Jurkat, Clone E6-1 (cell line): ENCODE data around the gene CDCA3. TPM values are rescaled to one million over a fixed set of nuclear protein-coding genes. Genes with fewer than 3 reads are reported as not detected.
"Not testable (repeated sequence)": the region's sequence is repeated elsewhere in the genome, so short reads cannot be mapped to it uniquely, and the experiment has no call there.

Source experiments
- DNase-seq: peaks from one replicate; pipeline ENCODE4 v3.0.0-alpha.2; 2011; ENCODE audit warnings: low read depth, low spot score
- H3K4me3 ChIP-seq: 2 replicates; pipeline ENCODE4 v1.5.1; 2011; ENCODE audit warnings: mild to moderate bottlenecking, low read length, control low read depth, moderate library complexity
- polyA plus RNA-seq: library from polyadenylated mRNA; unstranded; fragments of >200 nt; gene quantifications from one replicate; pipeline ENCODE4 v1.2.1, GENCODE V29; 2012; ENCODE audit warnings: missing spikeins; ENCODE audit not compliant: insufficient read length, insufficient read depth

Gene CDCA3
- 103 TPM for polyA plus RNA-seq

DNA sequence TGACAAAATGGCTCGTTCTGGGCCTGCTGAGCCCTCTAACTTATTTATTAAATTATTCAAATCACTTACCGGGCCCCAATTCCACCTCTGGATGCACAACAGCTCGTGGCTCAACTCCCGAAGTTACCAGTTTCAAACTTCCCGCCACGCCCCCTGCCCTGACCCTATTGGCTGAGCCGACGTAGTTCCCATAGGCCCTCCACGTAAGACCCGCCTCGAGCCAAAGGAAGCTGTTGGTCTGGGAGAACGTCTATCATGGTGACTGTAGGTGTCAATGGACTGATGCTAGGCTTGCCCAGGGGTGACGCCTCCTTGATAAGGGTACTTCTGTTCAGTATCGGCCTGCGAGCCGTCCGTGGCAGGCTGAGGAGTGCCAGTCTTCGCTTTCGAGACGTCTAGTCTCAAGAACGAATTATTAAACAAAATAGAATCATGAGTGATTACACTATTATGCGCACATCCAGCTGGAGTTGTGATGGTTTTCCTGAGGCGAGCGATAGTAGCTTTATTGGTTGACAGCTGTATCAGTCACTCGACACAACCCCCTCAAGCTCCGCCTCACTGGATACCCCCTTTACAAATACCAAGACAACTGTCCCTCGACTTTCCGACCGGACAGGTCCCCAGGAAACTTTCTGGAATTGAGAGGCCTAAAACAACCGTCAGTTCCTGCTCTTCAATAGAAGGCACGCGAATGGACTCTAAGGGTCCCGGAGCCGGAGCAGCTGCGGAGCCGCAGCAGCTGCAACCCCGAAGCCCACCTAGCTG is at the start of gene CDCA3:
Gene CDCA3 (minus strand): TSS at position 134 of the 768 bp plus-strand sequence. CDS start 334 bp downstream, outside the sequence.
- peak within 1 kb of the TSS; percentile 92 for H3K4me3 ChIP-seq
- DNase-seq = peak; percentile 99

DNA sequence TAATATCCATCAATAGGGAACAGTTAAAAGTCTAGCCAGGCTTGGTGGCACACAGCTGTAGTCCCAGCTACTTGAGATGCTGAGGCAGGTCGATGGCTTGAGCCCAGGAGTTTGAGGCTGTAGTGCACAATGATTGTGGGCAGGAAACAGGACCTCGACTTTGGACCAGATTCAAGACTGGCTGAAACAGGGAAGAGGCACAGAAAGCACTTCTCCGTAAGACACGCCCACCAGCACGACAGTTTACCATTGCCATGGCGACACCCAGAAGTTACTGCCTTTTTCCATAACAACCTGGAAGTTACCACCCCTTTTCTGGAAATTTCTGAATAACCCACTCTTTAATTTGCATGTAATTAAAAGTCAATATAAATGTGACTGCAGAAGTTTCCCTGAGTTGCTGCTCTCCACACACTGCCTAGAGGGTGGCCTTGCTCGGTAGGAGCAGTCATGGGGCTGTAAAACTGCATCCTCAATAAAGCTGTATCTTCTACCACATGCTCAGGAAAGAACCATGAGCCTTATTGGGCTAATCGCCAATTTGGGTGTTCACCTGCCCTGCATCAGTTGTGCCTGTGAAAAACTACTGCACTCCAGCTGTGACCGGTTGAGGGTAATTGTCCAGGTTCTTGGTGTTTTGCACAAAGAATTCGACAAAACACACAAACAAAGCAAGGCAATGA is 48.9 kb upstream of the CDCA3 start:
- no peak overlapping the region for H3K4me3 ChIP-seq
- no peak for DNase-seq

DNA sequence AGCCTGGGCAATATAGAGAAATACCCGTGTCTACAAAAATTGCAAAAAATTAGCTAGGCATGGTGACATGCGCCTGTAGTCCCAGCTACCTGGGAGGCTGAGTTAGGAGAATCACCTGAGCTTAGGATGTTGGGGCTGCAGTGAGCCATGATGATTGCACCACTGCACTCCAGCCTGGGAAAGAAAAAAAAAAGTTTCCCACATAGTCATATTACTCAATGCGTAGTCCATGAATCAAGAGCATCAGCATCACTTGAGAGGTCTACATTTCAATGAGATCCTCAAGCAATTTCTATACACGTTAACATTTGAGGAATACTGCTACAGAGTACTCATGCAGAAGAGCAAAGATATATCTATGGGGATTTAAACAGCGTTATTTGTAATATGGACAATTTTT is 48.3 kb upstream of the CDCA3 start:
- DNase-seq = no peak
- no peak overlapping the region for H3K4me3 ChIP-seq

DNA sequence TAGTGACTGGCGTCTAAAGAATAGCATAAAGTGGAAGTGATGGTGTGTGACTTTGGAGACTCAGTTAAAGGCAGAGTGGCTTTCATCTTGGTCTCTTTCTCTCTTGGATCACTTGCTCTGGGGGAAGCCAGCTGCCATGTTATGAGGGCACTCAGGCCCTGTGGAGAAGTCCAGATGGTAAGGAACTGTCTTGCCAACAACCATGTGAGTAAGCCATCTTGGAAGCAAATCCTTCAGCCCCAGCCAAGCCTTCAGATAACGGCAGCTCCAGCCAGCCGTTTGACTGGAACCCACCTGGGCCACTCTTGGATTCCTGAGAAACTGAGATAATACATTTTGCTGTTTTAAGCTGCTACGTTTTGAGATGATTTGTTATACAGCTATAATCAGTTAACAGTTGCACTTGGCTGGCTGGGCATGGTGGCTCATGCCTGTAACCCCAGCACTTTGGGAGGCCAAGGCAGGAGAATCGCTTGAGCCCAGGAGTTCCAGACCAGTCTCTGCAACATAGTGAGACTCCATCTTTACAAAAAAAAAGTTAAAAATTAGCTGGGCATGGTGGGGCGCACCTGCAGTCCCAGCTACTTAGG is 45.9 kb upstream of the CDCA3 start:
- no peak overlapping the region for H3K4me3 ChIP-seq
- no peak for DNase-seq

DNA sequence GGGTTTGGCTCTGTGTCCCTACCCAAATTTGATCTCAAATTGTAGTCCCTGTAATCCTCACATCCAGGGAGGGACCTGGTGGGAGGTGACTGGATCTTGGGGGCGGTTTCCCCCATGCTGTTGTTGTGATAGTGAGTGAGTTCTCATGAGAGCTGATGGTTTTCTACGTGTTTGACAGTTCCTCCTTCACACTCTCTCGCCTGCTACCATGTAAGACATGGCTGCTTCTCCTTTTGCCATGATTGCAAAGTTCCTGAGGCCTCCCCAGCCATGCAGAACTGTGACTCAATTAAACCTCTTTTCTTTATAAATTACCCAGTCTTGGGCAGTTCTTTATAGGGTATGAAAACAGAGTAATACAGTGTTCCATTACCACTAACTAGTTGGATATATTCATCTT is 43.2 kb upstream of the CDCA3 start:
- no peak overlapping the region for H3K4me3 ChIP-seq
- DNase-seq = no peak

DNA sequence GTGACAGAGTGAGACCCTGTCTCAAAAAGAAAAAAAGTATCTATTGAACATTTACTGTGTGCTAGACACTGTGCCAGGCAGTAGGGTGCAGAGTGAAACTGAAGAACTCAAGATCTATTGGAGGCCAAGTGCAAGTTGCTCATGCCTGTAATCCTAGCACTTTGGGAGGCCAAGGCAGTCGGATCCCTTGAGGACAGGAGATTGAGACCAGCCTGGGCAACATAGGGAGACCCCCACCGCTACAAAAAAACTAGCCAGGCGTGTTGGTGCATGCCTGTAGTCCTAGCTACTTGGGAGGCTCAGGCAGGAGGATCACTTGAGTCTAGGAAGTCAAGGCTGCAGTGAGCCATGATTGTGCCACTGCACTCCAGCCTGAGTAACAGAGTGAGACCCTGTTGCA is 41.6 kb upstream of the CDCA3 start:
- H3K4me3 ChIP-seq, DNase-seq: not testable (repeated sequence)

DNA sequence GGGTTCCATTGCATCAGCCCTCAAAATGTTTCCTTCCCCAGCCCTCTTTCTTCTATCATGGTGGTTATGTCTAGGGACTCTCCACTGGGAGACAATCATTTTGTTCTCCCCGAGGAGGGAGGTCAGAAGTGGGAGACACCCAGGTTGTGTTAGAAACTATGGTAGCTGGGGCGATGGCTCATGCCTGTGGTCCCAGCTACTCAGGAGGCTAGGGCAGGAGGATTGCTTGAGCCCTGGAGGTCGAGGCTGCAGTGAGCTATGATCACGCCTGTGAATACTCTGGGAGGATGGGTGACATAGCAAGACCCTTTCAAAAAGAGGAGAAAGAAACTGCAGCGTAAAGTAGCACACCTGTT is 40.5 kb upstream of the CDCA3 start:
- H3K4me3 ChIP-seq = peak overlapping the region; percentile 62
- DNase-seq = no peak

DNA sequence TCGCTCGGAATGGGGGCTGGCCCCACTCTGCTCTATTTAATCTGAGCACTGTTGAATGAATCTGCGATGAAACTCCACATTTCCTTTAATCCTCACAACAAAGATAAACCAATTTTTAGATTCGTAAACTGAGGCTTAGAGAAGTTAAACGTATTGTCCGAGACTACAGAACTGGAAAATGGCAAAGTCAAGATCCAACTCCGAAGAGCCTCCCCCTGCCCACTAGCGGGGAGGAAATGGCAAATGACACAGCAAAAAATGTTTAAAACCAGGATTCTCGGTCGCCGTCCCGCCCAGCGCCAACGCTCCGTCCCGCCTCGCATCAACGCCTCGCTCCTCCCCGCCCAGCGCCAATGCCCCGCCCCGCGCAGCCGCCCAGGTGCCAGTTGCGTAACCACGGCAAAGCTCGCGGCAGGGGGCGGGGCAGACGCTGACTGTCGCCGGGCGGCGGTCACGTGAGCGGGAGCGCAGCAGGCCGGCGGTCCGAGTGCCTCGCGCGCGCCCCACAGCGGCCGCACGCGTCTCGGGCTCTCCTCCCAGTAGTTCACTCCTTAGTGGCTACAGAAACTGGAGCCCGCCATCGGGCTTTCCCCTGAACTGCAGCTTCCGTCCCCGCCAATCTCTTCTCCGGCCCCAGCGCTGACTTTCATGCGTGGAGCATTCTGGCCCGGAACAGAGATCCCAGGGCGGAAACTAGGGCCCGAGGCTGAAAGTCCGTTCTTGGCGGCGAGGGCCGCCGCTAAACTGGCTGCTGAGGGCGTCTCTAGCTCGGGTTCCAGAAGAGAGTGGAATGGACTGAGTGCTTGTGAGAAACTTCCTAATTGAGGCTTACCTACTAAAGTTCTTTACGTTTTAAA is 39.9 kb upstream of the CDCA3 start:
- H3K4me3 ChIP-seq = peak overlapping the region; percentile 62
- peak; percentile 93 for DNase-seq

DNA sequence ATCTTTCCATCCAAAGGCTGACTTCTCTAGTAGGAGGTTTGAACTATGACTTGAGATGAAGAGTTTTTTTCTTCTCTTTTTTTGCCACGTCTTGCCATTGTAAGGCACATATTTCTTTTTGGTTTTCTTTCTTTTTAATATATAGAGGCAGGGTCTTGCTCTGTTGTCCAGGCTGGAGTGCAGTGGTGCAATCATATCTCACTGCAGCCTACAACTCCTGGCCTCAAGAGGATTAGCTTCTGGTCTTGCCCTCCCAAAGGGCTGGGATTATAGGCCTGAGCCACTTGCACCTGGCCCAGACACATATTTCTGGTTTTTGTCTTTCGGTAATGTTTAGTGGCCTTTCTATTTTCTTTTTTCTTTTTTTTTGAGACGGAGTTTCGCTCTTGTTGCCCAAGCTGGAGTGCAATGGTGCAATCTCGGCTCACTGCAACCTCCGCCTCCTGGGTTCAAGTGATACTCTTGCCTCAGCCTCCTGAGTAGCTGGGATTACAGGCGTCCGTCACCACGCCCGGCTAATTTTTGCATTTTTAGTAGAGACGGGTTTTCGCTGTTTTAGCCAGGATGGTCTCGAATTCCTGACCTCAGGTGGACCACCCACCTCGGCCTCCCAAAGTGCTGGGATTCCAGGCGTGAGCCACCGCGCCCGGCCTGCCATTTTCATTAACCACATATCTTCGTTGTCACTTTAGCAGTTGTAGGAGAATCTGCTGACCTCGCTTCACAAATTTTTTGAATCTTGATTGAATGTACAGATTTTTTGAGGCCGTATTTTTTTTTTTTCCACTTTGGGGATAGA is 38.9 kb upstream of the CDCA3 start:
- DNase-seq, H3K4me3 ChIP-seq: not testable (repeated sequence)

DNA sequence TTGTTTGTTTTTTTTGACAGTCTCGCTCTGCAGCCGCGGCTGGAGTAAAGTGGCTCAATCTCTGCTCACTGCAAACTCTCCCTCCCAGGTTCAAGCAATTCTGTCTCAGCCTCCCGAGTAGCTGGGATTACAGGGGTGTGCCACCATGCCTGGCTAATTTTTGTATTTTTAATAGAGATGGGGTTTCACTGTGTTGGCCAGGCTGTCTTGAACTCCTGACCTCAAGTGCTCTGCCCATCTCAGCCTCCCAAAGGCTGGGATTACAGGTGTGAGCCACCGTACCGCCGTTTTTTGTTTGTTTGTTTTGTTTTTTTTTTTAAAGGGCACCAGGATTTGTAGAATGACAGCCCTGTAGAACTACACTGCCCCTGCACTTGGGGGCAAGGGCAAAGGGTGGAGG is 37.7 kb upstream of the CDCA3 start:
- not testable (repeated sequence) for H3K4me3 ChIP-seq, DNase-seq

DNA sequence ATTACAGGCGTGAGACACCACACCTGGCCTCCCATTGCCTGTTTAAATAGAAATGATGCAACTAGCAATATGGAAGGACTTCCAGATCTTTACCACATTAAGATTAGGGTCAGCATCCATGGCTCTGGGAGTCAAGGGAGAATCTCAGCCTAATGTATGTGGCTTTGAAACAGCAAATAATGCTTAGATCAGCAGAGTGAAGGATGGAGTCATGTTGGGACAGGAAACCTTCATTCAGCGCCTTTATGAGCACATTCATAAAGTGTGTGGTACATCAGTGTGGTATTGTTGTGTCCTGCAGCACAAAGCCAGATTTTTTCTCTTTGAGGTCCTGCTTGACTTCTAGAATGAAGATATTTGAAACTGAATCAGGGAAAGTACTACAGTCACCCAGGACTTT is 37.3 kb upstream of the CDCA3 start:
- no peak for DNase-seq
- H3K4me3 ChIP-seq = no peak overlapping the region

DNA sequence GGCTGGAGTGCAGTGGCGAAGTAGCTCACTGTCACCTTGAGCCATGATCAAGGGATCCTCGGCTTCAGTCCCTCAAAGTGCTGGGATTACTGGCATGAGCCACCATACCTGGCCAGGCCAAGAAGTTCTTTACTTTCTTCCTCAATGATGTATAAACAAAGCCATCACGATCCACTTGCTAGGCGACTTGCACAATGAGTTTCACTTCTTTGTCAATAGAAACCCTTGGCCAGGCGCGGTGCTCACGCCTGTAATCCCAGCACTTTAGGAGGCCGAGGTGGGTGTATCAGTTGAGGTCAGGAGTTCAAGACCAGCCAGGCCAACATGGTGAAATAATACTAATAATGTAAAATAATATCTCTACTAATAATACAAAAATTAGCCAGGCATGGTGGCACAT is 36.4 kb upstream of the CDCA3 start:
- no peak overlapping the region for H3K4me3 ChIP-seq
- DNase-seq = no peak

DNA sequence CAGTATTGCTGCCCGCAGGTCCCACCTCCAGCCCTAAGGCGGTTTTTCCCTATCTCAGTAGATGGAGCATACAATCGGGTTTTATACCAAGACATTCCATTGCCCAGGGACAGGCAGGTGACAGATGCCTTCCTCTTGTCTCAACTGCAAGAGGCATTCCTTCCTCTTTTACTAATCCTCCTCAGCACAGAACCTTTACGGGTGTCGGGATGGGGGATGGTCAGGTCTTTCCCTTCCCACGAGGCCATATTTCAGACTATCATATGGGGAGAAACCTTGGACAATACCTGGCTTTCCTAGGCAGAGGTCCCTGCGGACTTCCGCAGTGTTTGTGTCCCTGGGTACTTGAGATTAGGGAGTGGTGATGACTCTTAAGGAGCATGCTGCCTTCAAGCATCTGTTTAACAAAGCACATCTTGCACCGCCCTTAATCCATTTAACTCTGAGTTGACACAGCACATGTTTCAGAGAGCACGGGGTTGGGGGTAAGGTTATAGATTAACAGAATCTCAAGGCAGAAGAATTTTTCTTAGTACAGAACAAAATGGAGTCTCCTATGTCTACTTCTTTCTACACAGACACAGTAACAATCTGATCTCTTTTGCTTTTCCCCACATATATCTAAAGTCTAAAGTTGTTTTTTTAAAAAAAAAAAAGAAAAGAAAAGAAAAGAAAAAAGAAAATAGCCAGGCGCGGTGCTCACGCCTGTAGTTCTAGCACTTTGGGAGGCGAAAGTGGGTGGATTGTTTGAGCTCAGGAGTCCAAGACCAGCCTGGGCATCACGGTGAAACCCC is 35.3 kb upstream of the CDCA3 start:
- not testable (repeated sequence) for H3K4me3 ChIP-seq, DNase-seq

DNA sequence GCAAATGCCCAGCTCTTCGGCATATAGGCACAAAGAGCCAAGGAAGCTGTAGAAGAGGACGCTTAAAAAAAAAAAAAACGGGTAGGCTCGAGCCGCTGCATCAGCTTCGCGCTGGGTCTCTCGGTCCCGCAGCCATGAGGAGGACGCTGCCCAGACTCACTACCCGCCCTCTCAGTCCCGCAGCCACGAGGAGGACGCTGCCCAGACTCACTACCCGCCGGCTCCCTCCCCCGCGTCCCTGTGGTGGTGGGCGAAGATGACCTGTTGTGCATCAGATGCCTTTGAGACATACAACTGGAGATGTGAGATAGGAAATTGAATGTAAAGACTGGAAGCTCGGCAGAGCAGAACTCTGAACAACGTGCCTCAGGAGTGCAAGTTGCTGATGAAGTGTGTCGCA is 33.5 kb upstream of the CDCA3 start:
- DNase-seq = no peak
- H3K4me3 ChIP-seq = no peak overlapping the region

DNA sequence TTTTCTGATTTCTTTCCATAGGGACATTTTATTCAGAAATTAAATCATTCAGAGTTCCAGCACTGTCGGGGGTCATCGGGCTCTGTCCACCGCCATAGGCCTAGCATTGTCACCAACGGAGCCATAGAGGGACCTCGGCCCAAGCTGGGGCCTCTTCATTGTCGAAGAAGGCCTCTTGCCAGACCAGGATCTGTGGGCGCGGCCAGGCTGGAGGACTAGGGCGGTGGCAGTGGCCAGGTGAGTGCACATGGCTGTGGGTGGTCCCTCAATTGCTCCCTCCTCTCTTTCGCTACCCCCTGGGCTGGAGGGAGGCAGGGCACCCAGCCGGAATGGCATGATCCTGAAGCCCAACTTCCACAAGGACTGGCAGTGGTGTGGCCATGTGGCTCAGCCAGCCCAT is 32.6 kb upstream of the CDCA3 start:
- H3K4me3 ChIP-seq = no peak overlapping the region

DNA sequence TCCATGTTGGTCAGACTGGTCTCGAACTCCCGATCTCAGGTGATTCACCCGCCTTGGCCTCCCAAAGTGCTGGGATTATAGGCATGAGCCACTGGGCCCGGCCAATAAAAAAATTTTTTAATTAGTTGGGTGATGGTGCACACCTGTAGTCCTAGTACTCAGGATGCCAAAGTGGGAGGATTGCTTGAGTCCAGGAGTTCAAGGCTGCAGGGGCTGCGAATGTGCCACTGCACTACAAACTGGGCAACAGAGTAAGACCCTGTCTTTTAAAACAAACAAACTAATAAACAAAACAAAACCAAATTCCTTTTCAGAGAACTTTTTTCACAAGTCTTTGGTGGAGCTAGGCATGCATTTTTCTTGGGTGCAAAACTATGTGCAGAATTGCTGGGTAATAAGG is 32.2 kb upstream of the CDCA3 start:
- no peak overlapping the region for H3K4me3 ChIP-seq
- DNase-seq = no peak

More for the DNA sequence above, 32.6 kb upstream of the CDCA3 start:
- DNase-seq = no peak

DNA sequence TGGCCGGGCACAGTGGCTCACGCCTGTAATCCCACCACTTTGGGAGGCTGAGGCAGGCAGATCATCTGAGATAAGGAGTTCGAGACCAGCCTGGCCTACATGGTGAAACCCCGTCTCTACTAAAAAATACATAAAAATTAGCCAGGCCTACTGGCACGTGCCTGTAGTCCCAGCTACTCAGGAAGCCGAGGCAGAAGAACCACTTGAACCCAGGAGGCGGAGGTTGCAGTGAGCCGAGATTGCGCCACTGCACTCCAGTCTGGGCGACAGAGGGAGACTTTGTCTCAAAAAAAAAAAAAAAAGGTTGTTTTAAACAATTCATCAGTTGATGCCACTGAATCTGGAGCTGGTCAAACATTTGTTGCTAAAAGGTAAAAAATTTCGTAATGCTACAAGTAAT is 28.7 kb upstream of the CDCA3 start:
- not testable (repeated sequence) for DNase-seq

DNA sequence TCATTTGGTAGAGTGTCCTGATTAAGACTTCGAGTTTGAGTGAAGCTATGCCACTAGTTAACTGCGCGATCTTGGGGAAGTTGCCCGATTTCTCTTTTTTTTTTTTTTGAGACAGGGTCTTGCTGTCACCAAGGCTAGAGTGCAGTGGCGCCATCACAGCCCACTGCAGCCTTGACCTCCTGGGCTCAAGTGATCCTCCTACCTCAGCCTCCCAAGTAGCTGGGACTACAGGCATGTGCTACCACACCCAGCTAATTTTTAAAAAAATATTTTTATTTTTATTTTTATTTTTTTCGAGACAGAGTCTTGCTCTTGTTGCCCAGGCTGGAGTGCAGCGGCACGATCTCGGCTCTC is 22.9 kb upstream of the CDCA3 start:
- peak overlapping the region; percentile 85 for H3K4me3 ChIP-seq
- not testable (repeated sequence) for DNase-seq

More for the DNA sequence above, 28.7 kb upstream of the CDCA3 start:
- not testable (repeated sequence) for H3K4me3 ChIP-seq
